ENCODE measurements around the gene OR5B2.

Gene OR5B2

DNA sequence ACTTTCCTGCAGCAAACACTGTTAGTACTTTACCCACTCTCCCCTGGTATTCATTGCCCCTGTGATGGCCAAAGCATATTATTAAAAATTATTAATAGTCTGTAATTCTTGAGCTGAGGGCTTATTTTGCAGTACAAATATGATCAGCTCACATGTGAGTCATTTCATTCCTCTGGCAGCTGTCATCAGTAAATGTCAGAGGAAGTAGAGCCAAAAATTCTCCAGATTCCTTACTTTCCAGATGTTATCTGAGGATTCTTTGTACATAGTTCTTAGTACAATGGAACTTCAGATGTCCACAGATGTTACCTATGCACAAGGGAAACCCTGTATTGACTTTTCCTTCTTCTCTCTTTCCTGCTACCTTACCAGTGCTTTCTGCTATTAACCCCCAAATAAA is 33.7 kb downstream of the OR5B2 start:
- Histone ChIP-seq H3K36me3 (replicated peaks) (no peaks in the 10 kb centered on the region), H3K4me3 (no peak overlapping the region), H3K9me3 (no peaks in the 10 kb centered on the region), H3K27me3 (ENCODE audit: low read depth) (no peaks in the 10 kb centered on the region), H3K4me1 (no peaks in the 10 kb centered on the region)
- in situ Hi-C loops (cut with MboI; ENCODE audit: low sequenced_read_pairs) = no loop called here
- no peak for DNase-seq (ENCODE audit: low spot score in 2 of 2)

DNA sequence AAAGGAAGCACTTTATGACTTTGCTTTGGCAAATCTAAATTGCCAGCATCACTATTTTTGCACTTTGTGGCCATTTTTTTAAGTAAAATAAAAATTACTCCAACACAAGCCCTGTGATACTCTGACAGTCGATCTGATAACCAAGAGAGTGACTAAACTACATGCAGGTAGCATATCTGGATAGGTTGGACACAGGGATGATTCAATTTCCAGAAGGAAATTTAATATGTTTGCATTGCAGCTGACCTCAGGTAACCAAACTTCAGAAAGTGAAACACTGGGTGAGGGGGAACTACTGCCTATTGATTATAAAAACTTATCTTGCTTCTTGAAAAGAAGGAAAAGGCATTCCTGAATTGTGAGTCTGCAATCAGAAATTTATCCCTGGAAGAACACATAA is 35.2 kb downstream of the OR5B2 start:
- Histone ChIP-seq H3K4me1 (no peaks in the 10 kb centered on the region), H3K36me3 (replicated peaks) (no peaks in the 10 kb centered on the region), H3K27me3 (ENCODE audit: low read depth) (no peaks in the 10 kb centered on the region), H3K4me3 (no peak overlapping the region), H3K9me3 (no peaks in the 10 kb centered on the region)
- in situ Hi-C loops (cut with MboI; ENCODE audit: low sequenced_read_pairs) = no loop called here
- no peak for DNase-seq (ENCODE audit: low spot score in 2 of 2)

DNA sequence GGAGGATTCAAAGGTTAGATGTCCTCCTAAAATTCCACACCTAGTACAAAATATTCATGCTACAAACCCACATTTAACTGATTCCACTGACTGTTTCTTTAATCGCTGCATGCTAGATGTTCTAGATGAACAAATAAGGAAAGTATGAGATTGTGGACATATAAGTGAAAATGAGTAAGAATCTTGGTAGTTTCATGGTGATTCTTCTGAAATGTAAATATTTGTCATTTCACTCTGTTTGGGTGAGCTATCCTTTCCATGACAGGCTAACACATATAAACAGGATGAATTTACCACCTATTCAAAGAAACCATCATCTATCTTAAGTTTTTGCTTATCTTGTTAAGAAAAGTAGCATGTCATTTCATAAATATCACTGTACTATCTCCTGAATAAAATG is 36.0 kb downstream of the OR5B2 start:
- no peaks in the 10 kb centered on the region for H3K36me3 ChIP-seq (replicated peaks)
- H3K9me3 ChIP-seq = no peaks in the 10 kb centered on the region
- H3K27me3 ChIP-seq (ENCODE audit: low read depth) = no peaks in the 10 kb centered on the region
- in situ Hi-C loops (cut with MboI; ENCODE audit: low sequenced_read_pairs) = no loop called here
- H3K4me3 ChIP-seq = no peak overlapping the region
- no peaks in the 10 kb centered on the region for H3K4me1 ChIP-seq
- DNase-seq (ENCODE audit: low spot score in 2 of 2) = no peak

DNA sequence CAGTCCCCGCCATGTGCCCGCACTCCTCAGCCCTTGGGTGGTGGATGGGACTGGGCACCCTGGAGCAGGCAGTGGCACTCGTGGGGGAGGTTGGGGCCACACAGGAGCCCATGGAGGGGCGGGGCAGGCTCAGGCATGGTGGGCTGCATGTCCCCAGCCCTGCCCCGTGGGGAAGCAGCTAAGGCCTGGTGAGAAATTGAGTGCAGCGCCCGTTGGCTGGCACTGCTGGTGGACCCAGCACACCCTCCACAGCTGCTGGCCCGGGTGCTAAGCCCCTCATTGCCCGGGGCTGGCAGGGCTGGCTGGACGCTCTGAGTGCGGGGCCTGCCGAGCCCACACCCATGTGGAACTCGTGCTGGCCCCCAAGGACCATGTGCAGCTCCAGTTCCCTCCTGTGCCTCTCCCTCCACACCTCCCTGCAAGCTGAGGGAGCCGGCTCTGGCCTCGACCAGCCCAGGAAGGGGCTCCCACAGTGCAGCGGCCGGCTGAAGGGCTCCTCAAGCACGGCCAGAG is 37.3 kb downstream of the OR5B2 start:
- Histone ChIP-seq H3K4me3 (no peak overlapping the region), H3K4me1 (no peaks in the 10 kb centered on the region), H3K36me3 (replicated peaks) (no peaks in the 10 kb centered on the region), H3K27me3 (ENCODE audit: low read depth) (no peaks in the 10 kb centered on the region), H3K9me3 (no peaks in the 10 kb centered on the region)
- no peak for DNase-seq (ENCODE audit: low spot score in 2 of 2)
- in situ Hi-C loops (cut with MboI; ENCODE audit: low sequenced_read_pairs) = no loop called here
